K562 (cell line): ENCODE measurements around the gene EFHC1. TPM values are rescaled to one million over a fixed set of nuclear protein-coding genes. Genes with fewer than 3 reads are reported as not detected.

Source experiments
- ATAC-seq: fragments of 200-7000 bp; cut with Tn5 transposase; 3 replicates; pipeline ENCODE4 v1.9.1; 2020; ENCODE audit warnings: moderate library complexity
- BruUV-seq: library from RNA; stranded (reverse); fragments of 400-500 nt; replicated peaks from 2 replicates; lab custom pipeline; 2021; lab: Mats Ljungman, UMichigan
- CTCF ChIA-PET: fragments of 300-600 bp; formaldehyde crosslinking; extraction: SDS; loops from one replicate; lab custom pipeline; 2021; ENCODE audit warnings: low intra/inter-chr PET ratio; lab: Yijun Ruan, JAX
- POLR2A ChIA-PET: fragments of 300-600, 350-650 bp; sonication (Branson Sonifier 250); formaldehyde crosslinking; extraction: SDS; loops from one replicate; lab custom pipeline; 2021; ENCODE audit warnings: antibody characterized with exemption, inconsistent platforms; lab: Yijun Ruan, JAX
- DNase-seq, 4 experiments: peaks; one replicate each; pipeline versions ENCODE4 v3.0.0 to v3.0.0-alpha.2; 2011 to 2018; ENCODE audit warnings: low spot score in 3 of 4, mixed read lengths in 3 of 4; ENCODE audit errors: extremely low read depth in 1 of 4
- FAIRE-seq: peaks from 2 replicates; lab custom pipeline; 2011; peaks lifted over from hg19 to GRCh38; lab: Jason Lieb, UNC
- H2AFZ ChIP-seq: 2 replicates; pipeline ENCODE4 v1.6.0; 2011; ENCODE audit warnings: low read depth, low read length, control low read depth, inconsistent platforms
- H3K27ac ChIP-seq: fragments of 200-600 bp; 3 replicates; pipeline ENCODE4 v1.8.0; 2011; ENCODE audit warnings: low read depth, mild to moderate bottlenecking, control low read depth, inconsistent platforms, low read length, moderate library complexity, mixed read lengths; ENCODE audit errors: extremely low read depth
- H3K27me3 ChIP-seq, 2 experiments: fragments of 300-600 bp in 1 of 2; 2 replicates in 1 of 2; 3 replicates in 1 of 2; pipeline versions ENCODE4 v1.6.0 to v1.8.0; 2011; ENCODE audit warnings: inconsistent platforms in 2 of 2, low read length in 2 of 2, mild to moderate bottlenecking in 1 of 2, mixed read lengths in 1 of 2, moderate library complexity in 1 of 2; ENCODE audit not compliant: control insufficient read depth in 2 of 2, insufficient read depth in 2 of 2
- H3K36me3 ChIP-seq: fragments of 300-600 bp; 3 replicates; pipeline ENCODE4 v1.8.0; 2011; ENCODE audit warnings: mild to moderate bottlenecking, low read length, inconsistent platforms; ENCODE audit not compliant: control insufficient read depth, insufficient read depth
- H3K4me1 ChIP-seq, 2 experiments: fragments of 200-600 bp in 1 of 2; replicated peaks in 1 of 2; 2 replicates in 1 of 2; 3 replicates in 1 of 2; pipeline versions ENCODE4 v1.5.1 to v1.8.0; 2011; ENCODE audit warnings: inconsistent platforms in 2 of 2, low read length in 2 of 2, mild to moderate bottlenecking in 1 of 2, mixed read lengths in 1 of 2, moderate library complexity in 1 of 2; ENCODE audit not compliant: control insufficient read depth in 2 of 2, insufficient read depth in 2 of 2
- H3K4me2 ChIP-seq: 2 replicates; pipeline ENCODE4 v1.6.1; 2011; ENCODE audit warnings: low read length, control low read depth, inconsistent platforms, mixed read lengths; ENCODE audit not compliant: insufficient read depth
- H3K4me3 ChIP-seq: fragments of 200-600 bp; sonication (generic), shearing (Covaris generic); 2 replicates; pipeline ENCODE4 v1.5.1; 2016; ENCODE audit warnings: control low read depth, inconsistent platforms
- H3K79me2 ChIP-seq: fragments of 200-600 bp; 3 replicates; pipeline ENCODE4 v1.8.0; 2011; ENCODE audit warnings: low read length, inconsistent platforms; ENCODE audit not compliant: control insufficient read depth, insufficient read depth
- H3K9ac ChIP-seq, 2 experiments: 2 replicates each; pipeline versions ENCODE4 v1.6.0 to v1.6.1; 2011; ENCODE audit warnings: low read depth in 2 of 2, low read length in 2 of 2, control low read depth in 1 of 2, inconsistent platforms in 1 of 2, mild to moderate bottlenecking in 1 of 2, mixed read lengths in 1 of 2; ENCODE audit not compliant: insufficient read depth in 1 of 2
- H3K9me1 ChIP-seq: one replicate; pipeline ENCODE4 v1.6.0; 2011; ENCODE audit warnings: inconsistent platforms, mild to moderate bottlenecking, low read length, moderate library complexity; ENCODE audit not compliant: control insufficient read depth, insufficient read depth
- H3K9me3 ChIP-seq: replicated peaks from 2 replicates; pipeline ENCODE4 v1.5.1; 2011; ENCODE audit warnings: low read depth, low read length, inconsistent platforms; ENCODE audit not compliant: control insufficient read depth, insufficient read depth
- H4K20me1 ChIP-seq: replicated peaks from 2 replicates; pipeline ENCODE4 v1.6.1; 2011; ENCODE audit warnings: low read length, inconsistent platforms, mixed read lengths; ENCODE audit not compliant: control insufficient read depth, insufficient read depth
- NELFE ChIP-seq: IDR thresholded peaks from 2 replicates; pipeline ENCODE4 v1.6.1; 2011; ENCODE audit warnings: mild to moderate bottlenecking; ENCODE audit not compliant: insufficient read depth, insufficient read length
- RAD21 ChIP-seq, 2 experiments: fragments of 250-450 bp in 1 of 2; fragments of 450-650 bp in 1 of 2; sonication (Bioruptor Pico) in 1 of 2; formaldehyde crosslinking in 1 of 2; IDR thresholded peaks in 1 of 2; conservative IDR thresholded peaks in 1 of 2; 2 replicates each; pipeline versions ENCODE4 v1.4.0 to v1.8.0; 2020 to 2022; ENCODE audit warnings: mild to moderate bottlenecking in 2 of 2, moderate library complexity in 1 of 2
- WGBS: fragments of 100-300 bp; shearing (Covaris generic); methylation state at CpG from one replicate; pipeline ENCODE4 v1.1.6; 2016; ENCODE audit warnings: low coverage, mixed read lengths; ENCODE audit not compliant: insufficient coverage; ENCODE audit errors: missing lambda C conversion rate; 5-methylcytosine and 5-hydroxymethylcytosine counted together
- in situ Hi-C: fragments of 300-500 bp; cut with MboI; formaldehyde crosslinking; loops from 4 replicates; pipeline ENCODE4 v1.15.0; 2018; ENCODE audit warnings: inconsistent platforms, mixed read lengths
- intact Hi-C: fragments of 100-400 bp; cut with micrococcal nuclease; formaldehyde crosslinking; loops from 2 replicates; pipeline ENCODE4 v1.14.2; 2022
- polyA plus RNA-seq, 8 experiments: library from polyadenylated mRNA; depleted of rRNA in 4 of 8; stranded (reverse) in 5 of 8; unstranded in 3 of 8; fragments of >200 nt; fragmentation: Nextera tagmentation in 2 of 8; fragmentation: Illumina TruSeq in 1 of 8; extraction: Ambion mirVana in 2 of 8; extraction: Trizol in 1 of 8; gene quantifications; 2 replicates each; pipeline versions ENCODE4 v1.2.1 to v1.2.3, GENCODE V29; 2011 to 2014; ENCODE audit warnings: inconsistent platforms in 1 of 8, missing spikeins in 1 of 8
- total RNA-seq, 7 experiments: library from RNA; depleted of rRNA in 6 of 7; stranded (reverse); fragments of >200 nt in 6 of 7; fragmentation: Illumina TruSeq in 2 of 7; extraction: Trizol in 2 of 7; gene quantifications; 2 replicates each; pipeline versions ENCODE4 v1.2.1 to v1.2.3, GENCODE V29; 2011 to 2021; ENCODE audit warnings: low replicate concordance in 1 of 7
- TF ChIP-seq, protein P1 (sequence below), 3 experiments: IDR thresholded peaks in 2 of 3; conservative IDR thresholded peaks in 1 of 3; 2 replicates each; pipeline ENCODE4 v1.5.1; 2011 to 2012; ENCODE audit warnings: low read length in 3 of 3, mild to moderate bottlenecking in 3 of 3, control low read depth in 2 of 3, improper control_type of control experiment in 1 of 3, inconsistent platforms in 1 of 3, low read depth in 1 of 3, mixed read lengths in 1 of 3, moderate library complexity in 1 of 3; ENCODE audit not compliant: insufficient read depth in 2 of 3

EFHC1 gene
- total and polyA plus RNA-seq, 9 of the 15 experiments (the other 6 are each of a cell fraction or from before 2014, with no cell fraction given), result 9.5 to 31.0 (median 14.9) TPM

DNA sequence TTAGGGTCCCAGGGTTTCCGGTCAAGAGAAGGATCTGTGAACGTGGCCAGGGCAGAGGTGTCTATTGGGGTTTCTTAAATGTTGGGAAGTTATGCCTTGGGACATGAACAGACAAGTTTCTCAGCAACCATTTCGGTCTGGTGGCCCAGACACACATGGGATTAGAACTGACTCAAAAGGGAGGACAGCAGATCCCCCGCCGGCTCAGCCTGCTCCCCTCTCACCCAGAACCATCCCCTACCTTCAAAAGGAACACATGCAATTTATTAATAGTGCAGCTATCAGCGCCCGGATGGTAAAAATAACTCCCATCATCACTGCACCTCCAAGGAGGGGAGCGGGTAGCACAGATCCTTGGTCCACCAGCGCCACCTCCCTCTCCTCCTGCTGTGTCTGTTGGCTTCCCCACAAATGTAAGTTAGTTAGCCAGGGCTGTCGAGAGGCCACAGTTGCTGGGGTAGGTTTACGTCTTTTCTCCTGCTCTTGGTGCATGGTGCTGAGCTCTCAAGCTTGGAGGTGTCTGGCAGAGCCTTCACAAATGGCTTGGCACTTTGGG, 79.6 kb downstream of the EFHC1 start:
- BruUV-seq, result no TSS peak
- no peak overlapping the region for H3K4me3 ChIP-seq
- H3K9me1 ChIP-seq, result no peaks in the 10 kb centered on the region
- no peaks in the 10 kb centered on the region for H3K79me2 ChIP-seq
- CTCF ChIA-PET, result no interaction called here
- intact Hi-C loops (loop anchor here (5.0 kb wide), 2 partner anchors 98 to 163 kb away; no protein-coding TSS in a partner anchor), in situ Hi-C loops (no loop called here)
- peak in 1 of 2 experiments; percentile 38; a peak in 2 of 4 replicates for TF ChIP-seq RAD21 (CRISPR knock-in tag; conservative IDR thresholded peaks at IDR 0.05 in 1 of 2, IDR thresholded peaks at IDR 0.05 in 1 of 2)
- TF ChIP-seq, protein P1, sequence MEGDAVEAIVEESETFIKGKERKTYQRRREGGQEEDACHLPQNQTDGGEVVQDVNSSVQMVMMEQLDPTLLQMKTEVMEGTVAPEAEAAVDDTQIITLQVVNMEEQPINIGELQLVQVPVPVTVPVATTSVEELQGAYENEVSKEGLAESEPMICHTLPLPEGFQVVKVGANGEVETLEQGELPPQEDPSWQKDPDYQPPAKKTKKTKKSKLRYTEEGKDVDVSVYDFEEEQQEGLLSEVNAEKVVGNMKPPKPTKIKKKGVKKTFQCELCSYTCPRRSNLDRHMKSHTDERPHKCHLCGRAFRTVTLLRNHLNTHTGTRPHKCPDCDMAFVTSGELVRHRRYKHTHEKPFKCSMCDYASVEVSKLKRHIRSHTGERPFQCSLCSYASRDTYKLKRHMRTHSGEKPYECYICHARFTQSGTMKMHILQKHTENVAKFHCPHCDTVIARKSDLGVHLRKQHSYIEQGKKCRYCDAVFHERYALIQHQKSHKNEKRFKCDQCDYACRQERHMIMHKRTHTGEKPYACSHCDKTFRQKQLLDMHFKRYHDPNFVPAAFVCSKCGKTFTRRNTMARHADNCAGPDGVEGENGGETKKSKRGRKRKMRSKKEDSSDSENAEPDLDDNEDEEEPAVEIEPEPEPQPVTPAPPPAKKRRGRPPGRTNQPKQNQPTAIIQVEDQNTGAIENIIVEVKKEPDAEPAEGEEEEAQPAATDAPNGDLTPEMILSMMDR (IDR thresholded peaks at IDR 0.05 in 2 of 3, conservative IDR thresholded peaks at IDR 0.05 in 1 of 3; ENCODE audit: insufficient read depth in 2 of 3, low read depth in 1 of 3, low read length in 3 of 3), result peak in 1 of 3 experiments; percentile 36; a peak in 2 of 6 replicates
- no peak for TF ChIP-seq NELFE
- POLR2A ChIA-PET, result interaction anchor here (0.8 to 2.0 kb wide), 4 partner anchors 9 to 36 kb away, joined by 3 to 8 read pairs (median 4); no protein-coding TSS in a partner anchor
- DNase-seq (no peak), ATAC-seq (no peak), FAIRE-seq (no peak)
- no peaks in the 10 kb centered on the region for H4K20me1 ChIP-seq
- peaks cover 18% of the 10 kb centered on the region; the same call in 2 of the 3 replicates for H3K36me3 ChIP-seq
- peaks cover 17 to 27% of the 10 kb centered on the region in 2 experiments for H3K4me1 ChIP-seq
- H3K27me3 ChIP-seq, result no peaks in the 10 kb centered on the region
- no peak overlapping the region for H3K4me2 ChIP-seq
- no peak overlapping the region for H2AFZ ChIP-seq
- 76% methylated on average over 11 of the region's 11 CpGs for WGBS
- no peaks in the 10 kb centered on the region for H3K9me3 ChIP-seq
- H3K27ac ChIP-seq, result no peak overlapping the region
- H3K9ac ChIP-seq, result no peak overlapping the region
